Naive thymus-derived CD8-positive, alpha-beta T cell (primary cell): Measurements from ENCODE around the gene ALK. TPM values are rescaled to one million over a fixed set of nuclear protein-coding genes. Genes with fewer than 3 reads are reported as not detected.

Experiments
- ATAC-seq, 2 donors: fragments of 150-1000 bp; cut with Tn5 transposase in 1 of 2; sonication (Bioruptor Pico), chemical (Tn5 transposase) in 1 of 2; 1 replicate in 1 of 2; 2 replicates in 1 of 2; pipeline ENCODE4 v1.10.0; 2021; ENCODE audit warnings: mild to moderate bottlenecking in 2 of 2, moderate library complexity in 2 of 2
- POLR2A ChIA-PET: fragments of 350-600 bp; sonication (Branson Sonifier 250); formaldehyde crosslinking; loops from one replicate; lab custom pipeline; 2021; ENCODE audit warnings: antibody characterized with exemption; lab: Charles Lee
- DNase-seq, 10 donors: peaks; one replicate each; pipeline versions ENCODE4 v3.0.0 to v3.0.0-alpha.2; 2020 to 2022
- H3K27ac Mint-ChIP-seq, 10 donors: one replicate each; pipeline ENCODE4 v1.8.0; 2020 to 2022; ENCODE audit warnings: mild to moderate bottlenecking in 10 of 10, mixed read lengths in 10 of 10, moderate library complexity in 4 of 10, inconsistent platforms in 1 of 10
- H3K27me3 Mint-ChIP-seq, 5 donors: one replicate each; pipeline ENCODE4 v1.8.0; 2021 to 2022; ENCODE audit warnings: mixed read lengths in 5 of 5
- H3K36me3 Mint-ChIP-seq, 3 donors: one replicate each; pipeline ENCODE4 v1.8.0; 2020 to 2022; ENCODE audit warnings: mixed read lengths in 3 of 3, mild to moderate bottlenecking in 2 of 3, inconsistent platforms in 1 of 3
- H3K4me1 Mint-ChIP-seq, 4 donors: one replicate each; pipeline ENCODE4 v1.8.0; 2021 to 2022; ENCODE audit warnings: mixed read lengths in 4 of 4
- H3K4me3 Mint-ChIP-seq, 10 donors: one replicate each; pipeline ENCODE4 v1.8.0; 2020 to 2022; ENCODE audit warnings: mild to moderate bottlenecking in 10 of 10, mixed read lengths in 10 of 10, moderate library complexity in 6 of 10, inconsistent platforms in 1 of 10
- H3K9me3 Mint-ChIP-seq, 9 donors: one replicate each; pipeline ENCODE4 v1.8.0; 2020 to 2022; ENCODE audit warnings: mixed read lengths in 9 of 9, mild to moderate bottlenecking in 3 of 9, inconsistent platforms in 1 of 9, moderate library complexity in 1 of 9
- polyA plus RNA-seq, 3 donors: library from polyadenylated mRNA; unstranded; fragments of 300-500 nt; fragmentation: Illumina TruSeq; gene quantifications; one replicate each; pipeline ENCODE4 v1.2.3, GENCODE V29; 2021
- total RNA-seq, 8 experiments: library from RNA in 2 of 8; stranded (reverse) in 2 of 8; gene quantifications; one replicate each; pipeline ENCODE4 v1.2.3 and lab custom pipeline; 2021 to 2026

ALK gene
- total RNA-seq (not detected), polyA plus RNA-seq (under 1 TPM in 1 of 3 donors, not detected in 2; 0.10 TPM), total RNA-seq (lab: John Stamatoyannopoulos, UW) (0 to 0.17 (median 0) reads per million in 6 experiments)

DNA sequence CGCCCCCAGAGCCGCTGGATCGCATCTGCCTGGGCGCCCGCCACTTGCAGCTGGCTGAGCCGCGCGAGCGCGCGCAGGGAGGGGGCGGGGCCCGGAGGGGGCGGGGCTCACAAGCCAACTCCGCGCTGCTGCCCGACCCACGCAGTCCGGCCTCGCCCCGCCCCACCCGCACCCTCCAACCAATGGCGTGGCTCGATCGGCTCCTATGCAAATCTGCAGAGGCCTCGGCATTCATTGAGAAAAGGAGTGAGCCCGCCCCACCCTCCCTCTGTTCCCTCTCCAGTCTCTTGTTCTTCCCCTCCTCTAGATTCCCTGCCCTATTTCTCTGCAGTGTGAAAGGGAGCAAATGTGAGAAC lies at the start of gene ALK:
Gene ALK (minus strand): TSS at position 27 of the 356 bp plus-strand sequence. CDS start 927 bp downstream, outside the sequence.
- H3K4me3 Mint-ChIP-seq, result peak within 1 kb of the TSS; percentile 42 to 78 (median 63)
- POLR2A ChIA-PET, result no interaction called here
- DNase-seq, result peak in 8 of 10 donors; percentile 12 to 64 (median 26)
- H3K27ac Mint-ChIP-seq, result peak within 1 kb of the TSS in 1 of 10 donors; percentile 50
- peaks cover 0 to 10% (median 4%) of the 10 kb centered on the region in 3 donors for H3K36me3 Mint-ChIP-seq
- H3K27me3 Mint-ChIP-seq, result peaks cover 41 to 86% (median 61%) of the 10 kb centered on the region in 5 donors
- H3K9me3 Mint-ChIP-seq, result peaks cover 0 to 15% (median 5%) of the 10 kb centered on the region in 9 donors
- peak; percentile 70 to 71 for ATAC-seq
- H3K4me1 Mint-ChIP-seq, result peaks cover 0 to 20% (median 11%) of the 10 kb centered on the region in 4 donors

DNA sequence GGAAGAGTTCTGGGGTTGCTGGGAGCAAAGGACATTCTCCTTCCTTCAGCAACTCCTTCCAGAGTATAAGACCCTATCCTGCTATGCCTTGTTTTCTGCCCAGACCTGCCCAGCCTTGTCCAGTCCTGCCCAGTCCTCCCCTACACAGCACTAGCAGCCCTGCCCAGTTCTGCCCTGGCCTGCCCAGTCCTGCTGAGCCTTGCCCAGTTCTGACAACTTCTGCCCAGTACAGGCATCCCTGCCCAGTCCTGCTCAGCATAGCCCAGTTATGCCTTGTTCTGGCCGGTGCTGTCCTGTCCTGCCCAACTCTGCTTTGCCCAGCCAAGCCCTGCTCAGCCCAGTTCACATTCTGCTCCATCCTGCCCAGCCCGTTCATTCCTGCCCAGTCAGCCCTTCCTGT lies 44.9 kb upstream of the ALK start:
- Mint-ChIP-seq H3K4me1 (no peaks in the 10 kb centered on the region), H3K27ac (no peak overlapping the region), H3K9me3 (no peaks in the 10 kb centered on the region), H3K36me3 (no peaks in the 10 kb centered on the region), H3K27me3 (peaks cover 17 to 46% (median 19%) of the 10 kb centered on the region in 5 donors), H3K4me3 (no peak overlapping the region)
- DNase-seq (no peak), ATAC-seq (no peak)
- POLR2A ChIA-PET, result no interaction called here

GRCh38 chr2:29963972-29964570 lies 42.7 kb upstream of the ALK start:
- POLR2A ChIA-PET, result no interaction called here
- DNase-seq (no peak), ATAC-seq (no peak)
- Mint-ChIP-seq H3K4me3 (no peak overlapping the region), H3K9me3 (no peaks in the 10 kb centered on the region), H3K4me1 (no peaks in the 10 kb centered on the region), H3K27me3 (peaks cover 15 to 46% (median 20%) of the 10 kb centered on the region in 5 donors), H3K36me3 (no peaks in the 10 kb centered on the region), H3K27ac (no peak overlapping the region)

DNA sequence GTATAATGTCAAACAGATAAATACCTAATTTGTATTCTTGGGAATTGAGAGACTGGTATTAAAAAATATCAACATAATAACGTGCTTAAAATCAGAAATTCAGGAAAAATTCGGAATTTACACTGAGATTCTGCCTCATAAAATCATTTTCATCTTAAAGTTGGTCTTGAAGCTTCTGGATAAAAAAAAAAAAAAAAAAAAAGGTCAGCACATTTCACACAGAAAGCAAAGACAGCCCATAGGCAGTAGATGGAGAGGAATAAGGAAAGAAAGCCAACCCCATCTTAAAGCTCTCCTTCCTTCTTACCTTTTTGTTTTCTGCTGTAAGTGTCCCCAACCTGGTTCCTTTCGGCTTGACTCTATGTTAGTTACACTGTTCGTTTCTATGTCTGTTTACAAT lies 41.5 kb upstream of the ALK start:
- Mint-ChIP-seq H3K4me1 (no peaks in the 10 kb centered on the region), H3K9me3 (peaks cover 0 to 1% (median 0%) of the 10 kb centered on the region in 9 donors), H3K36me3 (no peaks in the 10 kb centered on the region), H3K4me3 (no peak overlapping the region), H3K27me3 (peaks cover 15 to 37% (median 25%) of the 10 kb centered on the region in 5 donors), H3K27ac (no peak overlapping the region)
- no peak for ATAC-seq
- DNase-seq, result no peak
- POLR2A ChIA-PET, result no interaction called here

GRCh38 chr2:29954316-29954715 lies 32.9 kb upstream of the ALK start:
- Mint-ChIP-seq H3K27ac (no peak overlapping the region), H3K9me3 (peaks cover 0 to 6% (median 1%) of the 10 kb centered on the region in 9 donors), H3K36me3 (no peaks in the 10 kb centered on the region), H3K4me1 (no peaks in the 10 kb centered on the region), H3K27me3 (peaks cover 6 to 72% (median 24%) of the 10 kb centered on the region in 5 donors), H3K4me3 (no peak overlapping the region)
- no peak for ATAC-seq
- DNase-seq, result no peak
- POLR2A ChIA-PET, result no interaction called here

- POLR2A ChIA-PET, result no interaction called here
- Mint-ChIP-seq H3K4me1 (no peaks in the 10 kb centered on the region), H3K9me3 (peaks cover 0 to 6% (median 0%) of the 10 kb centered on the region in 9 donors), H3K4me3 (no peak overlapping the region), H3K27me3 (peaks cover 6 to 81% (median 17%) of the 10 kb centered on the region in 5 donors), H3K36me3 (no peaks in the 10 kb centered on the region), H3K27ac (no peak overlapping the region)
- ATAC-seq (no peak), DNase-seq (no peak)
Measured at GRCh38 chr2:29952973-29953372, 31.6 kb upstream of the ALK start.

DNA sequence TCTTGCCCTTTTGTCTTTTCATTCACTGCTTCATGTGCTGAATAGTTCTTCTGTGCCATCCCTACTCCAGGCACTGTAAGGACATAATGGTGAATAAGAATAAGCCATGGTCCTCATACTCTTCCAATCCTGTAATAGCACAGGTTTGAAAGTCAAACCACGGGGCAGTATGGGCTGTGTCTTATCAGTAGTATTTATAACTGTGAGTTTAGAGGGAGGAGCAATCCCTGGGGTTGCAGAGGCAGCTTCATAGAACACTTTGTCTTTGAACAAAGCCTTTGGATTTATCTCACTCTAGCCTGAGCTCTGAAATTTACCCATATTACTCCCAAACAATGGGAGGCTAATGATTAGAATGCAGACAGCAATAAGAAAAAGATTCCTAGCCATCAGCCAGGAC lies 30.2 kb upstream of the ALK start:
- POLR2A ChIA-PET, result no interaction called here
- DNase-seq, result no peak
- Mint-ChIP-seq H3K9me3 (peaks cover 0 to 6% (median 0%) of the 10 kb centered on the region in 9 donors), H3K27ac (no peak overlapping the region), H3K36me3 (no peaks in the 10 kb centered on the region), H3K4me1 (no peaks in the 10 kb centered on the region), H3K27me3 (peaks cover 6 to 84% (median 17%) of the 10 kb centered on the region in 5 donors), H3K4me3 (no peak overlapping the region)
- ATAC-seq, result no peak

DNA sequence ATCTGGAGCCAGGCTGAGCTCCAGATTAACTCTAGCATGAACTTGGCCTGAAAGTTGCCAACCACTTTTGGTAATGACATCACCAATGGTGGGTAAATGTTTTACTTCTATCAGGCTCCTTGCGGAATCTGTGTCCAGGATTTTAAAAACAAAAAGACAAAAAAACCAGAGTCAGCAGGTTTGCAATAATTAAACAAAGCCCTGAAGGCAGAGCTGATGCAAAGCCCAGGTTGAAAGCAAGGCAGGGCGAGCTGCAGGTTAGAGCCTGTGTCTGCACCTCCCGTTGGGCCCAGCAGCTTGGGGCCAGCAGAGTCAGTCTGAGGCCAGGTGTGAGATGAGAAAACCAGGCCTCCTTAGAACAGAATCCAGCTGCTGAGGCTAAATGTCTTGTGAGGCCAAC lies 29.1 kb upstream of the ALK start:
- Mint-ChIP-seq H3K27ac (no peak overlapping the region), H3K4me1 (no peaks in the 10 kb centered on the region), H3K4me3 (no peak overlapping the region), H3K27me3 (peaks cover 6 to 82% (median 17%) of the 10 kb centered on the region in 5 donors), H3K9me3 (peaks cover 0 to 5% (median 0%) of the 10 kb centered on the region in 9 donors), H3K36me3 (no peaks in the 10 kb centered on the region)
- POLR2A ChIA-PET, result no interaction called here
- no peak for ATAC-seq
- no peak for DNase-seq

- H3K27ac Mint-ChIP-seq, result no peak overlapping the region
- H3K27me3 Mint-ChIP-seq, result peaks cover 6 to 67% (median 13%) of the 10 kb centered on the region in 5 donors
- H3K4me1 Mint-ChIP-seq, result no peaks in the 10 kb centered on the region
- DNase-seq (no peak), ATAC-seq (no peak)
- POLR2A ChIA-PET, result no interaction called here
- peaks cover 0 to 5% (median 0%) of the 10 kb centered on the region in 3 donors for H3K36me3 Mint-ChIP-seq
- peaks cover 0 to 17% (median 0%) of the 10 kb centered on the region in 9 donors for H3K9me3 Mint-ChIP-seq
- no peak overlapping the region for H3K4me3 Mint-ChIP-seq
Measured at GRCh38 chr2:29949042-29949441, 27.7 kb upstream of the ALK start.

DNA sequence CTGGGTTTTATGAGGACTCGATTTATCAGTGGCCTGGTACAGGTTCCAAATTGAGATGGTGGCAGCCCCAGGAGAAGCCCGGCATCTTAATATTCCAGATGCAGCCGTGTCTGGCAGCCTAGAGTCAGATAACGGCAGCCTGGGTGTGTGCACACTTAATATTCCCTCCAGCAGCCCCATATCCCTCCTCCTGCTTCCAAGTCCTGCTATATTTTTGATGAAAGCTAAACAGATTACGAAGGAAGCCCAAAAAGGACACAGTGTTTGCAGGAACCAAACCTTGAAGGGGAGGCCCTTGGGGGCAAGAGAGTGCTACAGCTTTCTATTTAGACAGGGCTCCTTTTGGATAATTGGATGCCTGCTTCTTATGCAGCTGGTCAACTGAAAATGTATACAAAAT lies 25.1 kb upstream of the ALK start:
- no peak overlapping the region for H3K27ac Mint-ChIP-seq
- peaks cover 0 to 24% (median 7%) of the 10 kb centered on the region in 9 donors for H3K9me3 Mint-ChIP-seq
- no peaks in the 10 kb centered on the region for H3K4me1 Mint-ChIP-seq
- DNase-seq (no peak), ATAC-seq (no peak)
- POLR2A ChIA-PET, result no interaction called here
- no peak overlapping the region for H3K4me3 Mint-ChIP-seq
- peaks cover 0 to 42% (median 6%) of the 10 kb centered on the region in 5 donors for H3K27me3 Mint-ChIP-seq
- H3K36me3 Mint-ChIP-seq, result peaks cover 0 to 15% (median 0%) of the 10 kb centered on the region in 3 donors

- no peak for ATAC-seq
- no peak overlapping the region for H3K27ac Mint-ChIP-seq
- no peak for DNase-seq
- no peaks in the 10 kb centered on the region for H3K4me1 Mint-ChIP-seq
- H3K36me3 Mint-ChIP-seq, result peaks cover 0 to 15% (median 0%) of the 10 kb centered on the region in 3 donors
- H3K4me3 Mint-ChIP-seq, result no peak overlapping the region
- peaks cover 2 to 26% (median 4%) of the 10 kb centered on the region in 5 donors for H3K27me3 Mint-ChIP-seq
- H3K9me3 Mint-ChIP-seq, result peaks cover 0 to 24% (median 9%) of the 10 kb centered on the region in 9 donors
- POLR2A ChIA-PET, result no interaction called here
Measured at GRCh38 chr2:29942711-29943110, 21.3 kb upstream of the ALK start.

DNA sequence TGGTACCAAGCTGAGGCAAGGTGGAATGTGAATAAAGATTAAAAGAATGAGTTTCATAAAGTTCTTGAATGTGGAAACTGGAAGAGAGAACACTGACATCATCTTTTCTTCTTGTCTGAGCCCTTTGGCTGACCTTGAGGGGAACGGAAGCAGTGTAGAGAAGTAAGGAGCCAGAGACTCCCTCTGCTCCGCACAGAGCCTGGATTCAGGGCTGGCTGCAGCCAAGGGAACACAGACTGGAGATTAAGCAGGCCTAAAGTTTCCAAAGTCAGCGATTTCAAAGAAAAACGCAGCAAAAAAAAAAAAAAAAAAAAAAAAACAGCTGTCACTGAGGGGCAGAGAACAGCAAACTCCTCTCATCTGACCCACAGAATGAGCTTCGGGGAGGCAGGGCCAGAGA lies 19.3 kb upstream of the ALK start:
- H3K9me3 Mint-ChIP-seq, result peaks cover 0 to 21% (median 9%) of the 10 kb centered on the region in 9 donors
- peaks cover 1 to 23% (median 9%) of the 10 kb centered on the region in 5 donors for H3K27me3 Mint-ChIP-seq
- H3K4me1 Mint-ChIP-seq, result no peaks in the 10 kb centered on the region
- POLR2A ChIA-PET, result no interaction called here
- DNase-seq, result no peak
- ATAC-seq, result no peak
- no peak overlapping the region for H3K27ac Mint-ChIP-seq
- no peak overlapping the region for H3K4me3 Mint-ChIP-seq
- H3K36me3 Mint-ChIP-seq, result peaks cover 0 to 15% (median 0%) of the 10 kb centered on the region in 3 donors

GRCh38 chr2:29936020-29936419 lies 14.6 kb upstream of the ALK start:
- no peaks in the 10 kb centered on the region for H3K36me3 Mint-ChIP-seq

More at GRCh38 chr2:29936020-29936419, 14.6 kb upstream of the ALK start:
- POLR2A ChIA-PET, result no interaction called here
- H3K27me3 Mint-ChIP-seq, result peaks cover 11 to 50% (median 23%) of the 10 kb centered on the region in 5 donors
- H3K4me1 Mint-ChIP-seq, result no peaks in the 10 kb centered on the region
- H3K27ac Mint-ChIP-seq, result no peak overlapping the region
- H3K4me3 Mint-ChIP-seq, result no peak overlapping the region
- ATAC-seq (no peak), DNase-seq (no peak)
- peaks cover 0 to 3% (median 0%) of the 10 kb centered on the region in 9 donors for H3K9me3 Mint-ChIP-seq
